ENCODE results near the gene CNIH2. TPM values are rescaled to one million over a fixed set of nuclear protein-coding genes. Genes with fewer than 3 reads are reported as not detected.

CNIH2 gene
- total RNA-seq, 1 experiment from 2014 or later, result 1.4 TPM

DNA sequence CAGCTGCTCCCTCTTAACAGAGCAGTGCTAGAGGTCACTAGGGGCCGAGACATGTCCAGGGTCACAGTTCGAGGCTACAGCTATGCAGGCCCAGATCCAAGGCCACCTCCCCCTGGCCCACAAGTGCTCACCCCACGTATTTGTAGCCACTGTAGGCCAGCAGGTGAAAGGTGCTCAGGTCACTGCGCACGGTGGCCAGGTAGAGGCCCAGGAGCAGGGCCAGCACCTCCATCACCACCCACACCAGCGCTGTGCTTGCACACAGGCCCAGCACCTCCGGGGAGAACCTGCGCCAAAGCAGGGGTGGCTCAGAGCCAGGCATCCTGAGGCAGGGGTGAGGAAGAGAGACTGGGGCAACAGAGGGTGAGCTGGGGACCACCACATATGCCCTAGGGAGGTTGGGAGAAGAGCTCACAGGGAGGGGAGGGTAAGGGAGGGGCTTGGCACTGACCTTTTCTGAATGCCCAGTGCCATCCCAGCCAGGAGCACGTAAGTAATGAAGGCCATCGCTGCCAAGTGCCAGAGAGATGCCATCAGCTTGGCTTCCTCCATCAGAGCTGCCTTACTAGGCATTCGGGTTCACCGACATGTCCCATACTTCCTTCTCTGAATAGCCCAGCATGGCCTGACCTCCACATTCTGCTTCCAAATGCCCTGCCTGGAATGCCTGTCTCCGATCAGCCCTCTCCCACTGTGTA is 7.4 kb downstream of the CNIH2 start:
- TF ChIP-seq, protein P1, sequence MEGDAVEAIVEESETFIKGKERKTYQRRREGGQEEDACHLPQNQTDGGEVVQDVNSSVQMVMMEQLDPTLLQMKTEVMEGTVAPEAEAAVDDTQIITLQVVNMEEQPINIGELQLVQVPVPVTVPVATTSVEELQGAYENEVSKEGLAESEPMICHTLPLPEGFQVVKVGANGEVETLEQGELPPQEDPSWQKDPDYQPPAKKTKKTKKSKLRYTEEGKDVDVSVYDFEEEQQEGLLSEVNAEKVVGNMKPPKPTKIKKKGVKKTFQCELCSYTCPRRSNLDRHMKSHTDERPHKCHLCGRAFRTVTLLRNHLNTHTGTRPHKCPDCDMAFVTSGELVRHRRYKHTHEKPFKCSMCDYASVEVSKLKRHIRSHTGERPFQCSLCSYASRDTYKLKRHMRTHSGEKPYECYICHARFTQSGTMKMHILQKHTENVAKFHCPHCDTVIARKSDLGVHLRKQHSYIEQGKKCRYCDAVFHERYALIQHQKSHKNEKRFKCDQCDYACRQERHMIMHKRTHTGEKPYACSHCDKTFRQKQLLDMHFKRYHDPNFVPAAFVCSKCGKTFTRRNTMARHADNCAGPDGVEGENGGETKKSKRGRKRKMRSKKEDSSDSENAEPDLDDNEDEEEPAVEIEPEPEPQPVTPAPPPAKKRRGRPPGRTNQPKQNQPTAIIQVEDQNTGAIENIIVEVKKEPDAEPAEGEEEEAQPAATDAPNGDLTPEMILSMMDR (IDR thresholded peaks at IDR 0.05; ENCODE audit: unreplicated experiment), result no peak
- H3K9me3 Mint-ChIP-seq (ENCODE audit: unreplicated experiment), result no peaks in the 10 kb centered on the region
- CTCF ChIA-PET, result interaction anchor here (0.6 to 0.8 kb wide), 3 partner anchors 62 to 217 kb away, joined by 3 read pairs; no protein-coding TSS in a partner anchor
- intact Hi-C loops (cut with micrococcal nuclease), result no loop called here
- POLR2A ChIA-PET, result interaction anchor here (4.6 kb wide), 1 partner anchor 60 kb away, joined by 27 read pairs; the partner anchor contains the start of gene BRMS1
- no TSS peak for BruUV-seq (replicated peaks)
- peaks cover 6% of the 10 kb centered on the region for H3K4me1 Mint-ChIP-seq (ENCODE audit: insufficient read depth, unreplicated experiment)
- no peaks in the 10 kb centered on the region for H3K27me3 Mint-ChIP-seq (ENCODE audit: insufficient read depth, unreplicated experiment)
- DNase-seq (ENCODE audit: unreplicated experiment), result no peak
- no peak overlapping the region for H3K27ac Mint-ChIP-seq (ENCODE audit: low read depth, unreplicated experiment)
- H3K4me3 Mint-ChIP-seq (ENCODE audit: unreplicated experiment), result no peak overlapping the region
- H3K36me3 Mint-ChIP-seq (ENCODE audit: insufficient read depth, unreplicated experiment), result peaks cover 12% of the 10 kb centered on the region

DNA sequence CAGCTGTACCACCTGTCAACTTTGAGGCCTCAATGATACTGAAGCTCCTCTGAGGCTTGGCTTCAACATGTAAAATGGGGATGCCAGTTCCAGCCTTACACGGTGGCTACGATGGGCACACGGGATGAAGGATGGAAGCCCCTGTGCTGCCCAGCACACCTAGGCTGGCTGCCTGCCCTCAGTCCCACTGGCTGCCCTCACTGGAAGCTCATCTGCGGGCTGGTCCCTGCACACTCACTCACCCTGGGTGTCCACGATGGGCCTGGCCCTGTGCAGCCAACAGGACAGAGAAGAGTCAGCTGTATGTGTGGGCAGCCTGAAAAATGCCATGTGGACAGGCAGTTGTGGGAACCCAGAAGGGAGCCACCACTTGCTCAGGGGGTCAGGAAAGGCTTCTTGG is 8.7 kb downstream of the CNIH2 start:
- no peaks in the 10 kb centered on the region for H3K27me3 Mint-ChIP-seq (ENCODE audit: insufficient read depth, unreplicated experiment)
- intact Hi-C loops (cut with micrococcal nuclease), result no loop called here
- H3K4me1 Mint-ChIP-seq (ENCODE audit: insufficient read depth, unreplicated experiment), result peaks cover 7% of the 10 kb centered on the region
- no peak for DNase-seq (ENCODE audit: unreplicated experiment)
- H3K9me3 Mint-ChIP-seq (ENCODE audit: unreplicated experiment), result no peaks in the 10 kb centered on the region
- BruUV-seq (replicated peaks), result no TSS peak
- TF ChIP-seq, protein P1 (IDR thresholded peaks at IDR 0.05; ENCODE audit: unreplicated experiment), result no peak
- no peak overlapping the region for H3K27ac Mint-ChIP-seq (ENCODE audit: low read depth, unreplicated experiment)
- ChIA-PET POLR2A (interaction anchor here (0.5 to 4.6 kb wide), 4 partner anchors 19 to 951 kb away, joined by 3 to 27 read pairs (median 4); partner anchors contain the start of genes BRMS1 and RAB1B), CTCF (interaction anchor here (1.3 kb wide), 1 partner anchor 65 kb away, joined by 5 read pairs; no protein-coding TSS in a partner anchor)
- H3K36me3 Mint-ChIP-seq (ENCODE audit: insufficient read depth, unreplicated experiment), result peaks cover 12% of the 10 kb centered on the region
- H3K4me3 Mint-ChIP-seq (ENCODE audit: unreplicated experiment), result peak overlapping the region; percentile 38

DNA sequence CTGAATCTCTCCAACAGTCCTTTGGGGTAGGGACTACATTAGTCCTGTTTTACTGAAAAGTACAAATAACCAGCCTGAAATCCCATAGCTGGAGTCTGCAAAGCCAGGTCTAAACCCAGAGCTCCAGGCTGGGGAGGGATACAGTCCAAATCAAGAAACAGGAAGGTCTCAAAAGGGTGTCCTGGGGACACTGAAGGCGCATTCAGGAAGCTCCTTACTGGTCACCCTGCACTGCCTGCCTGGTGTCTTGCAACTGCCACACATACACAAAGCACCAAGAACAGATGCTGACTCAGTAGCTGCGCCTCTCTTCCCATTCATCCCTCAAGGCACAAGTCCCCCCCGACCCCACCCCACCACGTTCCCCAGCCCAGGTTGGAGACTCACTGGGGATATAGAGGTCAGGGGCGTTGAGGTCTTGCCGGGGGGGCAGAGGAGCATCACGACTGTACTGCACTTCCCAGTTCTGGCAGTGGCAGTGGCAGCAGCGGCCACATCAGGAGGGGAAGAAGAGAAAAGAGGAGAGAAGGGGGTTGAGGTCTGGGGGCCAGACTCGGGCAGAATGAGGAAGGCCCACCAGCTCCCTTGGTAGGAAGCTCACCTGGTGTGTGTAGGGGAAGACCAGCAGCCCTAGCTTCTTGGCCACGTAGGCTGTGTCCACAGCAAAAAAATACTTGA is 9.4 kb downstream of the CNIH2 start:
- DNase-seq (ENCODE audit: unreplicated experiment), result no peak
- Mint-ChIP-seq H3K27ac (ENCODE audit: low read depth, unreplicated experiment) (no peak overlapping the region), H3K36me3 (ENCODE audit: insufficient read depth, unreplicated experiment) (peaks cover 10% of the 10 kb centered on the region), H3K4me1 (ENCODE audit: insufficient read depth, unreplicated experiment) (peaks cover 7% of the 10 kb centered on the region), H3K9me3 (ENCODE audit: unreplicated experiment) (no peaks in the 10 kb centered on the region), H3K4me3 (ENCODE audit: unreplicated experiment) (peak overlapping the region; percentile 90), H3K27me3 (ENCODE audit: insufficient read depth, unreplicated experiment) (peaks cover 3% of the 10 kb centered on the region)
- ChIA-PET POLR2A (interaction anchor here (0.6 to 4.6 kb wide), 4 partner anchors 19 to 950 kb away, joined by 3 to 27 read pairs (median 4); partner anchors contain the start of genes BRMS1, RAB1B and RIN1), CTCF (interaction anchor here (0.7 to 1.7 kb wide), 3 partner anchors 13 to 65 kb away, joined by 4 to 7 read pairs (median 5); no protein-coding TSS in a partner anchor)
- BruUV-seq (replicated peaks), result no TSS peak
- intact Hi-C loops (cut with micrococcal nuclease), result no loop called here
- TF ChIP-seq, protein P1 (IDR thresholded peaks at IDR 0.05; ENCODE audit: unreplicated experiment), result no peak
